HepG2 (cell line): ENCODE results near the gene RELL1. TPM values are rescaled to one million over a fixed set of nuclear protein-coding genes. Genes with fewer than 3 reads are reported as not detected.

Experiments
- ATAC-seq: fragments of 200-7000 bp; cut with Tn5 transposase; 3 replicates; pipeline ENCODE4 v1.9.1; 2020; ENCODE audit warnings: mild to moderate bottlenecking, moderate library complexity
- BruUV-seq: library from RNA; stranded (reverse); fragments of 400-500 nt; replicated peaks from 2 replicates; lab custom pipeline; 2021; lab: Mats Ljungman, UMichigan
- CTCF ChIA-PET: fragments of 300-600 bp; formaldehyde crosslinking; extraction: SDS; loops from one replicate; lab custom pipeline; 2021; ENCODE audit warnings: low total read pairs, inconsistent platforms, low intra/inter-chr PET ratio; lab: Yijun Ruan, JAX
- POLR2A ChIA-PET: fragments of 350-600 bp; sonication (Branson Sonifier 250); formaldehyde crosslinking; loops from one replicate; lab custom pipeline; 2020; ENCODE audit warnings: antibody characterized with exemption, inconsistent platforms; lab: Yijun Ruan, JAX
- DNase-seq: peaks from one replicate; pipeline ENCODE4 v3.0.0-alpha.2; 2015; ENCODE audit warnings: low spot score
- FAIRE-seq: peaks from 3 replicates; lab custom pipeline; 2011; peaks lifted over from hg19 to GRCh38; lab: Jason Lieb, UNC
- H2AFZ ChIP-seq: one replicate; pipeline ENCODE4 v1.6.1; 2011; ENCODE audit warnings: low read length, inconsistent platforms
- H3K27ac ChIP-seq: fragments of 300-600 bp; 3 replicates; pipeline ENCODE4 v1.8.0; 2011; ENCODE audit warnings: mixed run types, mild to moderate bottlenecking, mixed read lengths, low read length, inconsistent platforms; ENCODE audit not compliant: insufficient read depth; ENCODE audit errors: extremely low read length
- H3K27me3 ChIP-seq, 2 experiments: fragments of 200-600 bp in 1 of 2; 2 replicates in 1 of 2; 3 replicates in 1 of 2; pipeline versions ENCODE4 v1.6.0 to v1.8.0; 2011; ENCODE audit warnings: low read length in 2 of 2, mild to moderate bottlenecking in 2 of 2, moderate library complexity in 2 of 2, inconsistent platforms in 1 of 2; ENCODE audit not compliant: insufficient read depth in 2 of 2, control insufficient read depth in 1 of 2
- H3K36me3 ChIP-seq, 2 experiments: fragments of 200-600 bp in 1 of 2; replicated peaks in 1 of 2; 2 replicates in 1 of 2; 3 replicates in 1 of 2; pipeline versions ENCODE4 v1.5.1 to v1.8.0; 2011; ENCODE audit warnings: low read length in 2 of 2, inconsistent platforms in 1 of 2; ENCODE audit not compliant: insufficient read depth in 2 of 2, control insufficient read depth in 1 of 2
- H3K4me1 ChIP-seq: 2 replicates; pipeline ENCODE4 v1.5.1; 2012; ENCODE audit warnings: low read length, inconsistent platforms; ENCODE audit not compliant: insufficient read depth
- H3K4me2 ChIP-seq: 2 replicates; pipeline ENCODE4 v1.6.0; 2011; ENCODE audit warnings: low read depth, low read length, inconsistent platforms
- H3K4me3 ChIP-seq, 3 experiments: fragments of 200-600 bp in 1 of 3; sonication (generic), shearing (Covaris generic) in 1 of 3; replicated peaks in 1 of 3; 2 replicates each; pipeline ENCODE4 v1.5.1; 2011 to 2016; ENCODE audit warnings: low read length in 3 of 3, inconsistent platforms in 2 of 3, low read depth in 2 of 3, mild to moderate bottlenecking in 2 of 3, control low read depth in 1 of 3, mixed read lengths in 1 of 3; ENCODE audit not compliant: insufficient read depth in 1 of 3
- H3K79me2 ChIP-seq: one replicate; pipeline ENCODE4 v1.6.1; 2011; ENCODE audit warnings: low read length, inconsistent platforms; ENCODE audit not compliant: insufficient read depth
- H3K9ac ChIP-seq: 2 replicates; pipeline ENCODE4 v1.6.0; 2011; ENCODE audit warnings: mild to moderate bottlenecking, low read depth, low read length, inconsistent platforms; ENCODE audit not compliant: insufficient read depth
- H3K9me3 ChIP-seq: 2 replicates; pipeline ENCODE4 v1.5.1; 2012; ENCODE audit warnings: mild to moderate bottlenecking, low read length
- H4K20me1 ChIP-seq: 2 replicates; pipeline ENCODE4 v1.6.0; 2011; ENCODE audit warnings: inconsistent platforms, mild to moderate bottlenecking, low read length, moderate library complexity; ENCODE audit not compliant: insufficient read depth
- ATF1 ChIP-seq: IDR thresholded peaks from 2 replicates; pipeline ENCODE4 v1.6.1; 2016; ENCODE audit warnings: mild to moderate bottlenecking, control low read depth
- CENPBD1 ChIP-seq: sonication (generic); formaldehyde crosslinking; IDR thresholded peaks from 2 replicates; pipeline ENCODE4 v1.8.0; 2022; ENCODE audit warnings: missing genetic modification reagents, low read depth, mild to moderate bottlenecking, borderline replicate concordance
- EP300 ChIP-seq, 3 experiments: sonication (generic) in 1 of 3; formaldehyde crosslinking in 1 of 3; IDR thresholded peaks; 2 replicates each; pipeline versions ENCODE4 v1.5.1 to v1.6.1; 2011 to 2020; ENCODE audit warnings: low read depth in 2 of 3, low read length in 2 of 3, borderline replicate concordance in 1 of 3, improper control_type of control experiment in 1 of 3, mild to moderate bottlenecking in 1 of 3, missing genetic modification reagents in 1 of 3, moderate library complexity in 1 of 3
- EZH2 ChIP-seq: conservative IDR thresholded peaks from 2 replicates; pipeline ENCODE4 v1.6.1; 2012; ENCODE audit warnings: mild to moderate bottlenecking, low read depth, low read length, moderate library complexity
- FOXA3 ChIP-seq: IDR thresholded peaks from 2 replicates; pipeline ENCODE4 v1.6.1; 2016; ENCODE audit warnings: missing genetic modification reagents, missing compliant biosample characterization
- HDAC2 ChIP-seq: sonication (generic); formaldehyde crosslinking; IDR thresholded peaks from 2 replicates; pipeline ENCODE4 v1.4.0; 2020; ENCODE audit warnings: missing genetic modification reagents
- HMG20B ChIP-seq: conservative IDR thresholded peaks from 2 replicates; pipeline ENCODE4 v1.6.1; 2016; ENCODE audit warnings: missing genetic modification reagents, missing compliant biosample characterization
- HOXA3 ChIP-seq: sonication (generic); formaldehyde crosslinking; IDR thresholded peaks from 2 replicates; pipeline ENCODE4 v1.5.0; 2020; ENCODE audit warnings: missing genetic modification reagents
- HOXA7 ChIP-seq: sonication (generic); formaldehyde crosslinking; IDR thresholded peaks from 2 replicates; pipeline ENCODE4 v1.8.1; 2022; ENCODE audit warnings: mild to moderate bottlenecking, missing genetic modification reagents, moderate library complexity
- JUN ChIP-seq: sonication (generic); formaldehyde crosslinking; IDR thresholded peaks from 2 replicates; pipeline ENCODE4 v1.4.0; 2020; ENCODE audit warnings: mild to moderate bottlenecking, missing genetic modification reagents
- LBX2 ChIP-seq: sonication (generic); formaldehyde crosslinking; IDR thresholded peaks from 2 replicates; pipeline ENCODE4 v1.5.0; 2020; ENCODE audit warnings: missing genetic modification reagents, mild to moderate bottlenecking, borderline replicate concordance
- MAFK ChIP-seq, 2 experiments: IDR thresholded peaks in 1 of 2; conservative IDR thresholded peaks in 1 of 2; 2 replicates each; pipeline ENCODE4 v1.6.1; 2011; ENCODE audit warnings: improper control_type of control experiment in 2 of 2, low read length in 2 of 2
- MTA1 ChIP-seq: sonication (generic); formaldehyde crosslinking; IDR thresholded peaks from 2 replicates; pipeline ENCODE4 v1.4.0; 2020; ENCODE audit warnings: missing genetic modification reagents, mild to moderate bottlenecking, borderline replicate concordance
- PAWR ChIP-seq: sonication (generic); formaldehyde crosslinking; IDR thresholded peaks from 2 replicates; pipeline ENCODE4 v1.4.0; 2020; ENCODE audit warnings: missing genetic modification reagents, mild to moderate bottlenecking, borderline replicate concordance
- SALL2 ChIP-seq: sonication (generic); formaldehyde crosslinking; IDR thresholded peaks from 2 replicates; pipeline ENCODE4 v1.8.1; 2023; ENCODE audit warnings: mild to moderate bottlenecking, missing genetic modification reagents, inconsistent platforms
- TCF7 ChIP-seq: sonication (generic); IDR thresholded peaks from 2 replicates; pipeline ENCODE4 v1.6.1; 2016; ENCODE audit warnings: antibody characterized with exemption, low read depth
- TOPORS ChIP-seq: sonication (generic); formaldehyde crosslinking; IDR thresholded peaks from 2 replicates; pipeline ENCODE4 v1.8.0; 2023; ENCODE audit warnings: mild to moderate bottlenecking, missing genetic modification reagents
- ZNF224 ChIP-seq: sonication (generic); formaldehyde crosslinking; IDR thresholded peaks from 2 replicates; pipeline ENCODE4 v1.5.0; 2020; ENCODE audit warnings: mild to moderate bottlenecking, missing genetic modification reagents
- ZNF549 ChIP-seq: sonication (generic); formaldehyde crosslinking; IDR thresholded peaks from 2 replicates; pipeline ENCODE4 v1.5.0; 2020; ENCODE audit warnings: missing genetic modification reagents
- ZNF652 ChIP-seq: IDR thresholded peaks from 2 replicates; pipeline ENCODE4 v1.6.1; 2016; ENCODE audit warnings: low read depth, borderline replicate concordance
- ZNF761 ChIP-seq: sonication (generic); formaldehyde crosslinking; conservative IDR thresholded peaks from 2 replicates; pipeline ENCODE4 v1.4.0; 2020; ENCODE audit warnings: mild to moderate bottlenecking, missing genetic modification reagents
- ZNF770 ChIP-seq: sonication (generic); formaldehyde crosslinking; IDR thresholded peaks from 2 replicates; pipeline ENCODE4 v1.5.0; 2020; ENCODE audit warnings: mild to moderate bottlenecking, missing genetic modification reagents
- ZNF792 ChIP-seq: IDR thresholded peaks from 2 replicates; pipeline ENCODE4 v1.6.1; 2016
- ZSCAN9 ChIP-seq: IDR thresholded peaks from 2 replicates; pipeline ENCODE4 v1.6.1; 2016; ENCODE audit warnings: borderline replicate concordance
- WGBS: methylation state at CpG from one replicate; pipeline ENCODE4 v1.1.6; 2017; ENCODE audit warnings: low lambda C conversion rate; 5-methylcytosine and 5-hydroxymethylcytosine counted together
- in situ Hi-C: cut with HindIII; loops from 2 replicates; pipeline ENCODE4 v1.10.0; 2017; ENCODE audit warnings: low pct_unique_long_range_greater_than_20kb; ENCODE audit not compliant: extremely low pct_ligation_motif_present
- intact Hi-C: fragments of 100-400 bp; cut with micrococcal nuclease; formaldehyde crosslinking; loops from one replicate; pipeline ENCODE4 v1.10.0; 2022; ENCODE audit not compliant: unreplicated experiment
- polyA plus RNA-seq, 8 experiments: library from polyadenylated mRNA; depleted of rRNA in 3 of 8; stranded (reverse) in 7 of 8; unstranded in 1 of 8; fragments of >200 nt; fragmentation: Illumina TruSeq in 4 of 8; extraction: Trizol in 4 of 8; gene quantifications; 2 replicates each; pipeline versions ENCODE4 v1.2.1 to v1.2.3, GENCODE V29; 2011 to 2016; ENCODE audit warnings: low read depth in 4 of 8, missing spikeins in 1 of 8, mixed read lengths in 1 of 8; ENCODE audit not compliant: insufficient read depth in 1 of 8
- total RNA-seq, 5 experiments: library from RNA; depleted of rRNA; stranded (reverse); fragments of >200 nt; fragmentation: Illumina TruSeq; extraction: Trizol; gene quantifications; 2 replicates each; pipeline ENCODE4 v1.2.3, GENCODE V29; 2016; ENCODE audit warnings: low read depth in 1 of 5

The RELL1 gene
- total and polyA plus RNA-seq, 2 of the 13 experiments (the other 11 are each of a cell fraction or from before 2014, with no cell fraction given), result 8.4 to 58.4 TPM

GRCh38 chr4:37733240-37733867 lies 47.2 kb upstream of the RELL1 start:
- ChIA-PET POLR2A (no interaction called here), CTCF (no interaction called here)
- H3K27ac ChIP-seq, result peak overlapping the region; percentile 75
- H3K27me3 ChIP-seq, result no peaks in the 10 kb centered on the region; a peak in 1 of 5 replicates
- DNase-seq (peak; percentile 80), ATAC-seq (peak; percentile 17; the same call in 2 of the 3 replicates), FAIRE-seq (peak; percentile 63)
- H3K4me2 ChIP-seq, result peak overlapping the region; percentile 36
- peak overlapping the region; percentile 24; the same call in 1 of the 2 replicates for H3K9ac ChIP-seq
- in situ Hi-C loops, result no loop called here
- intact Hi-C loops, result no loop called here
- no peaks in the 10 kb centered on the region for H3K79me2 ChIP-seq
- H3K4me1 ChIP-seq, result peaks cover 86% of the 10 kb centered on the region
- H4K20me1 ChIP-seq, result no peaks in the 10 kb centered on the region
- 2% methylated on average over 6 of the region's 6 CpGs for WGBS
- H3K4me3 ChIP-seq, result peak overlapping the region in 1 of 3 experiments; percentile 1; a peak in 1 of 6 replicates
- H3K9me3 ChIP-seq, result no peaks in the 10 kb centered on the region
- BruUV-seq, result TSS peak; percentile 76
- H3K36me3 ChIP-seq, result no peaks in the 10 kb centered on the region
- H2AFZ ChIP-seq, result no peak overlapping the region
- TF ChIP-seq HMG20B (CRISPR knock-in tag) (peak; percentile 42; the same call in 1 of the 2 replicates), HDAC2 (CRISPR knock-in tag) (peak; percentile 90), FOXA3 (peak; percentile 80), PAWR (CRISPR knock-in tag) (no peak), HOXA7 (CRISPR knock-in tag) (no peak), ZNF770 (no peak), ZNF549 (CRISPR knock-in tag) (no peak), MAFK (conservative IDR thresholded peaks at IDR 0.05 in 1 of 2, IDR thresholded peaks at IDR 0.05 in 1 of 2; ENCODE audit: low read length in 2 of 2) (no peak), TCF7 (peak; percentile 76), ZNF761 (no peak), HOXA3 (CRISPR knock-in tag) (peak; percentile 69; the same call in 1 of the 2 replicates), LBX2 (CRISPR knock-in tag) (no peak), EZH2 (no peak), SALL2 (CRISPR knock-in tag) (no peak), TOPORS (CRISPR knock-in tag) (no peak), JUN (CRISPR knock-in tag) (no peak), ZNF652 (peak; percentile 99), MTA1 (CRISPR knock-in tag) (no peak), ZNF792 (0 out of 2 replicates have a peak, but pooled peaks have one; percentile 22), CENPBD1 (no peak), ZNF224 (CRISPR knock-in tag) (no peak), EP300 (IDR thresholded peaks at IDR 0.05; ENCODE audit: low read depth in 2 of 2, low read length in 2 of 2) (peak in 1 of 2 experiments; percentile 89; a peak in 2 of 4 replicates), EP300 (CRISPR knock-in tag; IDR thresholded peaks at IDR 0.05; ENCODE audit: borderline replicate concordance) (peak; percentile 57; the same call in 1 of the 2 replicates), ZSCAN9 (CRISPR knock-in tag) (0 out of 2 replicates have a peak, but pooled peaks have one; percentile 52), ATF1 (CRISPR knock-in tag) (0 out of 2 replicates have a peak, but pooled peaks have one; percentile 27)
